22Rv1 (cell line): ENCODE results near the gene SRPRB.
A peak's percentile ranks its signal among the peaks of the same experiment; 100 is the strongest.

ENCODE experiments used
- H3K27ac ChIP-seq: fragments of 450-650 bp; 2 replicates; pipeline ENCODE4 v1.5.1; 2017
- ZFX ChIP-seq: fragments of 450-650 bp; IDR thresholded peaks from 2 replicates; pipeline ENCODE4 v1.6.1; 2017; ENCODE audit warnings: antibody characterized with exemption, borderline replicate concordance
- TF ChIP-seq, protein P1 (sequence below): fragments of 450-650 bp; IDR thresholded peaks from 2 replicates; pipeline ENCODE4 v1.5.1; 2017; ENCODE audit warnings: mild to moderate bottlenecking

The SRPRB gene, protein sequence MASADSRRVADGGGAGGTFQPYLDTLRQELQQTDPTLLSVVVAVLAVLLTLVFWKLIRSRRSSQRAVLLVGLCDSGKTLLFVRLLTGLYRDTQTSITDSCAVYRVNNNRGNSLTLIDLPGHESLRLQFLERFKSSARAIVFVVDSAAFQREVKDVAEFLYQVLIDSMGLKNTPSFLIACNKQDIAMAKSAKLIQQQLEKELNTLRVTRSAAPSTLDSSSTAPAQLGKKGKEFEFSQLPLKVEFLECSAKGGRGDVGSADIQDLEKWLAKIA

DNA sequence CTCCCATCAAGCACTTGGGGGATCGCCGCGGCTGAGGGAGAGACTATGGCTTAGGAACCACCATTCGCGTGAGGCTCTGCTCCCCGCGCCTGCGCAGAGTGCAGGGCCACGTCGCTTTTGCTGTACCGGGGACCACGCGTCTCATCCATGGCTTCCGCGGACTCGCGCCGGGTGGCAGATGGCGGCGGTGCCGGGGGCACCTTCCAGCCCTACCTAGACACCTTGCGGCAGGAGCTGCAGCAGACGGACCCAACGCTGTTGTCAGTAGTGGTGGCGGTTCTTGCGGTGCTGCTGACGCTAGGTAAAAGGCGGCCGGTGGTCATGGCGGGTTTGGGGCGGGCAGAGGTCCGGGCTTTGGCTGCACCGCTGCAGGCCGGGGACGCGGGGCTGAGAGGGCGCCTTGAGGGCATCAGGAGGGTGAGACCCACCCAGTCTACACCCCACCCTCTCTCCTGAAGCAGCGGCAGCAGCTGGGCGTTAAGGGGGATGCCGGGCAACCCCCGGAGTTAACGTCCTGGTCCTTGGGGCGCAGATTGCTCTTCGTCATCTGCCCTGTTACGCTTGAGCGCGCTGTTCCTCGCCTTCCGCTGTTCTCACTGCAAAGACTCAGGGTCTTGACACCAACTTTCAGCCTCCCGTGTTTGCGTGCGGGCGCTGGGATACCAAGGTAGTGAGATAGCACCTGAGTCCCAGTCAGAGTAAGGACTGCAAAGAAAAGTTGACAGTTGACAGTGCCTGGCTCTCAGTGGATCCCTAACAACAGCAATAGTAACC, at the start of gene SRPRB:
Gene SRPRB, plus strand, starts transcription at position 114 of the 774 bp plus-strand sequence. Its CDS starts 34 bp downstream, at position 148.
- H3K27ac ChIP-seq = peak within 1 kb of the TSS; percentile 58
- TF ChIP-seq ZFX = no peak

DNA sequence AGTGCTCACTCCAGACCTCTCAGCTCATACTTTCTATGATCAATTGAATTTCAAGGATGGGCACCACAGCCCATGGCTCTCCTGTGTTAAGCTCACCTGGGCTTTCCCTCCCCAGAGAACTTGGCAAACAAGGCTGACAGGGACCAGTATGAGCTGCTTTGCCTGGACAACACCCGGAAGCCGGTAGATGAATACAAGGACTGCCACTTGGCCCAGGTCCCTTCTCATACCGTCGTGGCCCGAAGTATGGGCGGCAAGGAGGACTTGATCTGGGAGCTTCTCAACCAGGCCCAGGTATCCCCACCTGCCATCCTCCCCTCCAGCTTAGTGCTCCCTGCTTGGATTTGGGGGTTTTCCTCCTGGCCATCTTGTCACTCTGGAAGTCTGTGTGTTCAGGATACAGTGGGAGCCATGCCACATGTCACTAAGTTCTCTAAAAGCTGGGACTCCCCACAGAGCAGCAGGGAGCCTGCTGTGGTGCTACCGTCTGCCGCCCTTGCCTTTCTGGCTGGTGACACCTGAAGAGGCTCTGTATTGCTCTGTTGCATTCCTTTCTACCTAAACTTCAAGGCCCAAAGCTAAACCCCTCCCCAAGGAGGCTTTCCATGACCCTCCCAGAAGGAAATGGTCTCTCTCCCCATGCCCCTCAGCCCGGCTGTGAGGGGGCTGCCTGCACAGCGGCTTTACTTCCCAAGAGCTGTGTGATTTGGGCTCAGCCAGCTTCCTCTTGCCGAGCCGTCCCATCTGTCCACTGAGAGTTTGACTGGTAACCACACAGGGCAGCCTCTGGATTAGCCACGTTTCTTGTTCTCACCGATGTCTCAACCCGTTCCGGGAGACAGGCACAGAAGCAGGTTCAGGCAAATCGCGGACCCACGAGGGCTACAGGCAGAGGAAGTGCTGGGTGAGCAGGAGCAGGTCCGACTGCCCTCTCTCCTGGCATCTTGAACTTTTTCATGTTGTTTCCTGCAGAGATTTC, 48.6 kb upstream of the SRPRB start:
- TF ChIP-seq, protein P1, sequence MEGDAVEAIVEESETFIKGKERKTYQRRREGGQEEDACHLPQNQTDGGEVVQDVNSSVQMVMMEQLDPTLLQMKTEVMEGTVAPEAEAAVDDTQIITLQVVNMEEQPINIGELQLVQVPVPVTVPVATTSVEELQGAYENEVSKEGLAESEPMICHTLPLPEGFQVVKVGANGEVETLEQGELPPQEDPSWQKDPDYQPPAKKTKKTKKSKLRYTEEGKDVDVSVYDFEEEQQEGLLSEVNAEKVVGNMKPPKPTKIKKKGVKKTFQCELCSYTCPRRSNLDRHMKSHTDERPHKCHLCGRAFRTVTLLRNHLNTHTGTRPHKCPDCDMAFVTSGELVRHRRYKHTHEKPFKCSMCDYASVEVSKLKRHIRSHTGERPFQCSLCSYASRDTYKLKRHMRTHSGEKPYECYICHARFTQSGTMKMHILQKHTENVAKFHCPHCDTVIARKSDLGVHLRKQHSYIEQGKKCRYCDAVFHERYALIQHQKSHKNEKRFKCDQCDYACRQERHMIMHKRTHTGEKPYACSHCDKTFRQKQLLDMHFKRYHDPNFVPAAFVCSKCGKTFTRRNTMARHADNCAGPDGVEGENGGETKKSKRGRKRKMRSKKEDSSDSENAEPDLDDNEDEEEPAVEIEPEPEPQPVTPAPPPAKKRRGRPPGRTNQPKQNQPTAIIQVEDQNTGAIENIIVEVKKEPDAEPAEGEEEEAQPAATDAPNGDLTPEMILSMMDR = no peak
- TF ChIP-seq ZFX = no peak

DNA sequence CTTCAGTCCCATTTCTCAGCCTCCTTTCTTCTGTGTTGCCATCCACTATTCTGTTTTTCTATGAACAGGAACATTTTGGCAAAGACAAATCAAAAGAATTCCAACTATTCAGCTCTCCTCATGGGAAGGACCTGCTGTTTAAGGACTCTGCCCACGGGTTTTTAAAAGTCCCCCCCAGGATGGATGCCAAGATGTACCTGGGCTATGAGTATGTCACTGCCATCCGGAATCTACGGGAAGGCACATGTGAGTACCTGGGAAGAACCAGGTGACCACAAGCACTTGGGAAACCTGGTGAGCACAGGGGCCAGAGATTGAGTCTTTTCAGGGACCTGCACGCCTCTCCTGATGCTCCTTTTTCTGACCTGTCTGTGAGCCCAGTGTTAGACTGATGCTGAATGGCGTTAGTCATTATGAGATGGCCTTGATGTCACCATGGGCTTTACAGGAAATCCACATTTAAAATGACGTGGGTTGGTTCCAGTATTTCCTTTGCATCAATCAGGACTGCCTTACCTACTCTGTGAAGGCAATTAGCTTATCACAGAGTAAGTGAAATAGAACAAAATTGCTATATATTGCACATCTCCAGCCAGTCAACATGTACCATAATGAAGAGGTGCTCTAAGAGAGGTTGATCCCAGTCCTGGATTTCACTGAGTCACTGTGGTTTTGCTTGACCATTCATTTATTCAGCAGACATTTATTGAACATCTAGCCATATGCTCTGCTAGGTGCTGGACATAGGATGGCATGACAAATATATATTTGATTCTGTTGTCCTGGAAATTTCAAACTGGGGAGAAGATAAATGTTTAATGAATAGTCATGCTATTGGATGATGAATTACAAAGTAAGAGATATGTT, 47.7 kb upstream of the SRPRB start:
- no peak for TF ChIP-seq ZFX
- TF ChIP-seq, protein P1 = no peak

More for the DNA sequence above, 48.6 kb upstream of the SRPRB start:
- no peak overlapping the region for H3K27ac ChIP-seq

DNA sequence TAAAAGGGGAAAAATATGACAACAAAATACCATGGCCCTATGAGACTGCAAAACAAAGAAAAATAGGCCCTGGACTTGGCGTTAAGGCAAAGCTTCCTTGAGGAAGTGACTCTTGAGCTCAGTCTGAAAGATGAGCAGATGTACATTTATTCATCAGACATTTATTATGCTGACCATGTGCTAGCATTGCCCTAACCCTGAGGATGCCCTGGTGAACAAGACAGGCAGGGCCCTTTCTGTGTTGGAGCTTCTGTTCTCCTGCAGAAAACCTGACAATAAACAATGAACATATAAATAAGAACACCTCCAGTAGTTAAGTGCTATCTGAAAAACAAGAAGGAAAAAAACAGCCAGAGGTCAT, 47.1 kb upstream of the SRPRB start:
- no peak for TF ChIP-seq ZFX
- TF ChIP-seq, protein P1 = no peak
- H3K27ac ChIP-seq = no peak overlapping the region

More for the DNA sequence above, 47.7 kb upstream of the SRPRB start:
- no peak overlapping the region for H3K27ac ChIP-seq

DNA sequence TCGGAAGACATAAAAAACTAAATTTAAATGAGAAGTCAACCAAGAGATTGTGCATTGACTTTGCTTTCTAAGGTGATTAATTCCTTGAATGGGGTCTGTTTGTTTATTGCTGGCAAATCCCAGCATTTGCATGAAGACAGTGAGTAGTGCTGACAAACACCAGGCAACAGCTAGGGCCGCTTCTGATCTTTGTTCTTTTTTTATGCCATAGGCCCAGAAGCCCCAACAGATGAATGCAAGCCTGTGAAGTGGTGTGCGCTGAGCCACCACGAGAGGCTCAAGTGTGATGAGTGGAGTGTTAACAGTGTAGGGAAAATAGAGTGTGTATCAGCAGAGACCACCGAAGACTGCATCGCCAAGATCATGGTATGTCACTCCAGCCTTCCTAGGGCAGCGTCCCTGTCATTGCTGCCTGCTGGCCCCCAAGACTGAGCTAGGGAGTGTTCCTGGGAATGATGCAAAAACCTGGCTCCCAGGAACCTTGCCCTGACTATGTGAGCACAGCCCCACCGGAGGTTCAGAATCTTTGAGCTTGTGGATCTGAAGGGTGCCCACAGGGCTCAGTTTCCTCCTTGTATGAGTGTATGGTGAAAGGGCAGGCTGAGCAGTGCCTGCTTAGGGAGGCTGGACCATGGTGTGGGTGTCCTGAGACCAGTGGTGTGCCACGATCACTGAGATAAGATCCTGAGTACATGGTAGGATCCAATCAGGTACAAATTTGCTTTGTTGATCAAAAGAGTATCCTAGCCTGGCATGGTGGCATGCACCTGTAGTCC, 46.5 kb upstream of the SRPRB start:
- no peak overlapping the region for H3K27ac ChIP-seq
- TF ChIP-seq ZFX = no peak
- TF ChIP-seq, protein P1 = no peak

DNA sequence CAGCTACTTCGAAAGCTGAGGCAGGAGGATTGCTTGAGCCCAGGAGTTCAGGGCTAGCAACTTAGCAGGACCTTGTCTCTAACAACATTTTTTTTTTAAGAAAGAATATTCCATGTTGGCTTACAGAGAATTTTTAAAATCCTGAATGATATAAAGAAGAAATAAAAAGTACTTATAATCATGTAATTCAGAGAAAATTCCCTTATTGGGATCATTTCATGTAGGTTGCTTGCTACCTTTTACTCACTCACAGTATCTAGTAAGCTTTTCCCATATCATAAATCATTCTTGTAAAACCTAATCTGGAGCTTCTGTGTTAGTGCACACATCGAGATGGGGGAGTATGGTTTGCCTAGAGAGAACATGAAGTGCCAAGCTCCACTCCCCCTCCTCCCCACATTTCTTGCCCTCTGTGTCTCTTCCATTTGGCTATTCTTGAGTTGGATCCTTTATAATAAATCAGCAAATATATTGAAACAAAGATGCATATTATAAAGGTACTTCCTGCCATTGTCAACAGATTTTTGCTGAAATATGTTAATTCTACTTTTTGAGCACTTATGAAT, 45.8 kb upstream of the SRPRB start:
- H3K27ac ChIP-seq = no peak overlapping the region
- TF ChIP-seq ZFX = no peak
- TF ChIP-seq, protein P1 = no peak
